GM19452 (cell line): ENCODE measurements around the gene LDLRAD4.
A peak's percentile ranks its signal among the peaks of the same experiment; 100 is the strongest.
"Not testable (repeated sequence)": the region's sequence is repeated elsewhere in the genome, so short reads cannot be mapped to it uniquely, and the experiment has no call there.

ENCODE experiments used
- ATAC-seq: cut with Tn5 transposase; IDR thresholded peaks from one replicate; pipeline ENCODE4 v1.9.1; 2021; ENCODE audit not compliant: unreplicated experiment

Gene LDLRAD4

GRCh38 chr18:13455960-13456481 lies 237.5 kb downstream of the LDLRAD4 start:
- peak; percentile 79 for ATAC-seq

- no peak for ATAC-seq
These were observed 238.2 kb downstream of the LDLRAD4 start for GRCh38 chr18:13456736-13457271.

- ATAC-seq, result no peak
These were observed 238.8 kb downstream of the LDLRAD4 start for GRCh38 chr18:13457327-13457726.

- no peak for ATAC-seq
These were observed 242.4 kb downstream of the LDLRAD4 start for GRCh38 chr18:13460946-13461345.

- no peak for ATAC-seq
These were observed 242.9 kb downstream of the LDLRAD4 start for GRCh38 chr18:13461469-13461868.

GRCh38 chr18:13461936-13462335 lies 243.4 kb downstream of the LDLRAD4 start:
- no peak for ATAC-seq

GRCh38 chr18:13462686-13463085 lies 244.1 kb downstream of the LDLRAD4 start:
- ATAC-seq, result no peak

GRCh38 chr18:13463526-13464210 lies 245.1 kb downstream of the LDLRAD4 start:
- ATAC-seq, result no peak

- peak; percentile 95 for ATAC-seq
These were observed 246.0 kb downstream of the LDLRAD4 start for GRCh38 chr18:13464432-13465123.

GRCh38 chr18:13465124-13465446 lies 246.5 kb downstream of the LDLRAD4 start:
- ATAC-seq, result no peak

GRCh38 chr18:13465476-13465875 lies 246.9 kb downstream of the LDLRAD4 start:
- ATAC-seq, result no peak

- no peak for ATAC-seq
These were observed 252.1 kb downstream of the LDLRAD4 start for GRCh38 chr18:13470516-13471197.

- ATAC-seq, result no peak
These were observed 252.8 kb downstream of the LDLRAD4 start for GRCh38 chr18:13471198-13471845.

- no peak for ATAC-seq
These were observed 253.5 kb downstream of the LDLRAD4 start for GRCh38 chr18:13471971-13472628.

GRCh38 chr18:13473751-13474150 lies 255.2 kb downstream of the LDLRAD4 start:
- ATAC-seq, result no peak

- no peak for ATAC-seq
These were observed 255.8 kb downstream of the LDLRAD4 start for GRCh38 chr18:13474336-13474735.

- no peak for ATAC-seq
These were observed 256.5 kb downstream of the LDLRAD4 start for GRCh38 chr18:13474907-13475545.

- not testable (repeated sequence) for ATAC-seq
These were observed 257.8 kb downstream of the LDLRAD4 start for GRCh38 chr18:13476312-13476711.

GRCh38 chr18:13477147-13477683 lies 258.7 kb downstream of the LDLRAD4 start:
- no peak for ATAC-seq
